GM18519 (cell line): ENCODE data around the gene OTOS.

Experiments used
- ATAC-seq: cut with Tn5 transposase; IDR thresholded peaks from one replicate; pipeline ENCODE4 v1.9.1; 2021; ENCODE audit warnings: mild to moderate bottlenecking, moderate library complexity; ENCODE audit not compliant: unreplicated experiment, low FRiP score

The OTOS gene

DNA sequence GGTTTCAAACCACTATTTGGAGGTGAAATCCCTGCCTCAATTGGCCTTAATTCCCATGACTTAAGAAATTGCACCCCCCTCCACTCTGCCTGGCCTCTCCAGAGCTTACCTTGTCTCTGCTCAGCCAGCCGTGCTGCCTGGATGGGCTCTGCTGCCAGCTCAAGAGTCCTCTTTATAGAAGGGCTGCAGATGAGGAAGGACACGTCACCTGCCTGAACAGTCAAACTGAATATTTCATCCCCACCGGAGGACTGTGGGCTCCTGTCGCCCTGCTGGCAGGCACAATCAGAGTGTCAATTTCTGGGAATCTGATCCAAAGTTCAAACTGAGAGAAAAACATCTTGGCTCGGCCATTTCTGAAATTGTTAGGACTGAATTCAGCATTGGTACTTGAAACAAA is at the start of gene OTOS:
OTOS (minus strand) TSS at position 148 of the 400 bp plus-strand sequence. CDS start 332 bp downstream, outside the sequence.
- no peak for ATAC-seq

DNA sequence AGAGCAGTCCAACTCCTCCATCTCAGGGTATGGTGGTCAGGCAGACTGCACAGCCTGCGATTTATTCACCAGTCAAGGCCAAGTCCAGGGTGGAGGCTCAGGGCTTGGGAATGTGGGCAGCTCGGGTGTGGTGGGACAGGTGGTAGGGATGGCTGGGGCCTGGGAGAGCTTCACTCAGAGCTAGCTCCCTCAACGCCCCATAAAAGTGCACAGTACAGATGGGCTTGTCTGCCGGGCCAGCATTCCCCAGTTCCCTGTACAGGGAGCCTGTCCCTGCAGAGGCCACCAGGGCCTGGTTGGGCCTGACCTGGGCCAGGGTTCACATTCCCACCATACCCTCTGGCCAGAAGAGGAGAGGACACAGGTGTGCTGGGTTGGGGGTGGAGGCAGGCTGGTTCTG is 49.2 kb upstream of the OTOS start:
- ATAC-seq = no peak

DNA sequence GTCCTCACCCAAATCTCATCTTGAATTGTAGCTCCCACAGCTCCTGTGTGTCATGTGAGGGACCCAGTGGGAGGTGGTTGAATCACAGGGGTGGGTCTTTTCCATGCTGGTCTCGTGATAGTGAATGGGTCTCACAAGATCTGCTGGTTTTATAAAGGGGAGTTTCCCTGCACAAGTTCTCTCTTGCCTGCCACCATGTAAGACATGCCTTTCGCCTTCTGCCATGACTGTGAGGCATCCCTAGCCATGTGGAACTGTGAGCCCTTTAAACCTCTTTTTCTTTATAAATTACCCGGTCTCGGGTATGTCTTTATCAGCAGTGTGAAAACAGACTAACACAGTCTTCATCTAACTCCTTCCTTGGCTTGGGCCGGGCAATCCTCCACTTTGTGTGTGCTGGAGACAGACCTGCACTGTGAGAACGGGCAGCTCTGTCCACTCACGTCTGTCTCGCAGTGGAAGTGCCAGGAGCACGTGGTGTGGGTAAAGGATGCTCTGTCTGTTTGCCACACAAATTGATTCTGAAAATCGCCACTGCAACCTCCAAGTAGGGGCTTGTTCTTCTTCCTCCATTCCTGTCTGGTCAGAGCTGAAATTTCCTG is 47.6 kb upstream of the OTOS start:
- ATAC-seq = no peak

DNA sequence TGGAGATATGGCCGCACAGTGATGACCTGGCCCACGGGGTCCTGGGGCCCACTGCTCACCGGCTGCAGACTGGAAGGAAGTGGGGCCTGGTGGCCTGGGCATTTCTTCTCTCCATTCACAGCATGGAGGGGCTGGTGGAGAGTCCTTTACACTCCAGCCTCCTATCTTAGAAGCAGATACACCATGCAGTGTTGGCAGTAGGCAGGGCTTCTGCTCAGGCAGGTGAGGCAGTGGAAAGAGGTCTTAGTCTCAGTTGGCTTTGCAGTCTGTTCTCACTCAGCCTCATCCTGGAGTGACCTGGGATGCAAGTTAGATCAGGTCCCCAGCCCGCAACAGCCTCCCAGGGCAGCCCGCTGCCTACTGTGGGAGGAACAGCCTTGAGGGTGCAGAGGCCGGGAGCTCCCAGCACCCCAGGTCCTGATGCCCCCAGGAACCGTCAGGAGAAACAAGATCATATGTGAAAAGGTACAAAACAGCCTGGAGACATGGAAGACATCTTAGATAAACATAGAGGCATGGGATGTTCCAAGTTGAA is 45.8 kb upstream of the OTOS start:
- no peak for ATAC-seq

DNA sequence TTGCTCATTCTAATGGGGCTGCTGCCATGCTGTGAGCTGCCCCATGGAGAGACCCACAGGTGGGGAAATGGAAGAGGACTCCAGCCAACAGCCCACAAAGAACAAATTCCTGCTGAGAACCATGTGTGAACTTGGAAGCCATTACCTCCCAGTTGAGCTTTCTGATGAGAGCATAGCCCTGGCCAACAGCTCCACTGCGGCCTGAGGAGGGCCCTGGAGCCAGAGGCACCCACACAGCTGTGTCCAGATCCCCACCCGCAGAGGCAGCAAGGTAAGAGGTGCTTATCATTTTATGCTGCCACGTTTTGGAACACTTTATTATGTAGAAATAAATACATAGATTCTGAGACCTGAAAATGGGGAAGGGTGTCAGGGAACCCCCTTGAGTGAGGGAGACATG is 44.2 kb upstream of the OTOS start:
- ATAC-seq = no peak

DNA sequence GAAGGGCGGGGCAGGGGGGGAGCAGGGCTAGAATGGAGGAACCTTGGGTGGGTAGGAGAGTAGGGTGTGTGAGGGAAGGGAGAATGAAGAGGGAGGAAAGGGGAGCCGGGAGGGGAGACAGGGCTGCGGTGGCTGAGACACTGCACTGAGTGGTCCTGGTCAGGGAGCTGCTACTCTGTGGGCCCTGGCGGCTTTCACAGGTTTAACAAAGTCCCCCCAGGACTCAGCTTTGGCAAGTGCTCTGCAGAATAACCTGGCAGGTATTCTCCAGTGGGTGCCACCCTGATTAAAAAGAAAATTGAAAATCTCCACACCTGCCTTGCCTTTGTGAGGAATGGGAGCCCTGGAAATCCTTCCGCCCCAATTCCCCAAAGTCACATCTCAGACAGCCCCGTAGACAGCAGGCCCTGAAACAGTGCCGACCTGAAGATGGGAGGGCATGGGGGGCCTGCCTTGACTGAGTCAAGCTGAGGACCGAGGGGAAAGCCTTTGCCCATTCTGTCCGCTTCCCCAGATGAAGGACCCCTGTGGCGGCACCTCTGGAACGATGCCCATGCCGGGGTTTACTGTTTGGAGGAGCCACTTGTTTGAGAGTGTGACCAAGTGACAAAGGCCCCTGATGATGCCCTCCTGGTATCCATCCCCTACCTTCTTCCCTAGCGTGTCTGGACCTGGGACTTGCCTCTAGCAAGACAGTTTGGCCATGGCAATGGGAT is 43.6 kb upstream of the OTOS start:
- no peak for ATAC-seq

DNA sequence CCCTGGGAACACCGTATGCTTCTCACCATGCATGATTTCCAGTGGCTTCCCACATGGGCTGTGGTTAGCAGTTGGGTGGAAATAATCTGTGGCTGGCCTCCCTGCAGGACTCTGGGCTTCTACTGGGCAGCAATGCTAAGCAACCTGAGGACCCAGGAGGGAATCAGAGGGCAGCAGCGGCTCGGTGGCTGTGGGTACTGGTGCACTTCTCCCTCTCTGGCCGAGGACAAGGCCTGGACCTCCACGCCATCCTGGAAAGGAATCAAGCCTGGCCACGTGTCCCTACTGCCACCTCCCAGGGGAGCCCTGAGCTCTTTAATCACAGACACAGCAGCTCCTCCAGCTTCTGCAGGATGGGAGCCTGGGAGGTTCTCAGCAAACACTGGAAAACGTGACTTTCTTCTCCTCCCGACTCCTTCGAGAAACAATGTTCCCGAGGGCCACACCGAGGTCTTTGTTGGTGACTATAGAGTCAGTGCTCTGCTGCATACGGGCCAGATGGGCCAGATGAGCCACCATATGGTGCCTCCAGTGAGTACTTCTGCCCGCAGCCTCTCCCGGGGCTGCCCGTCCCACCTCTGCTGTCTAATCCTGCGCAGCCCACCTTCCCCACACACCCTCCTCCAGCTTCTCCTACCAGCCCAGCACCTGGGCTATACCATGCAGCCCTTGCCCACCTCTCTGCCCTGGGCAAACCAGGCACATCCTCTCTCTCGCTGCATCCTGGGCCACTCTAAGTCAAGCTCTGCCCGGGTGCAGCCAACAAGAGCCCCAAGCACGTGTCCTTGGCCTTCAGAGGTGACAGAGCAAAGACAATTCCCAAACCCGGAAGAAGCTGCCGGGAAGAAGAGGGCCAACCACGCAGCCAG is 42.8 kb upstream of the OTOS start:
- ATAC-seq = no peak

DNA sequence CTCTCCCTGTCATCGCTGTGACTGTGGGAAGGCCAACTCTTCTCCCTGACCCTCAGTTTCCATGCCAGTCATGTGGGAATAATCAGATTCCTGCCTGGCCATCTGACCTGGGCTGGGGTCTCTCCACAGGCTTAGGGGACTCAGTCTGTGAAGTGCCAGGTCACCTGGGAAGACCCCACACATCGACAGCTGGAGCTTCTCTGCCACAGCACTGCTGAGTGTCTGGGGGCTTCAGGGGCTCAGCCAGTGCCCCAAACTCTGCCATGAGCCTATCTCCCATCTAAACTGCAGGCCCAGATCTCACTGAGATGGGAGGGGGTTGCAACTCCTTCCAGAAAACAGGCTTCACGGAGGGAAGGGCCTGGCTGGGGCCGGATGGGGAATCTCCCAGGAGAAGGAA is 42.0 kb upstream of the OTOS start:
- no peak for ATAC-seq

DNA sequence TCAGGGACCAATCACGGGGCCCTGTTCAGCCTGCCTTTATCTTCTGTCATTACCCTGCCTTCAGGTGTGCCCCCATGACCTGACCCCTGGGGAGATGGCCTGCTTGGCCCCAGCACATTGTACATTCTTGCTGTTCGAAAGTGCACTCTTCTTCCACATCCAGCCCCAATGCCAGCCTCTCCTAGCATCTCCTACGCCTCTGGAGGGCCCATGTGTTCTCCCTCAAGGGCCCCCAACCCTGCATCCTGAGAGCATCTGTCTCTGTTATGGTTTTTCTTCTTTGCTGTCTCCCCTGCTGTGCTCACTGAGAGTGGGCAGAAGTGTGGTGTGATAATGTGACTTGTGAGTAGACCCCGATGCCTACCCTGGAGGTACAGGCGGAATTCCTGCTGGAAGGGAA is 41.5 kb upstream of the OTOS start:
- ATAC-seq = no peak

DNA sequence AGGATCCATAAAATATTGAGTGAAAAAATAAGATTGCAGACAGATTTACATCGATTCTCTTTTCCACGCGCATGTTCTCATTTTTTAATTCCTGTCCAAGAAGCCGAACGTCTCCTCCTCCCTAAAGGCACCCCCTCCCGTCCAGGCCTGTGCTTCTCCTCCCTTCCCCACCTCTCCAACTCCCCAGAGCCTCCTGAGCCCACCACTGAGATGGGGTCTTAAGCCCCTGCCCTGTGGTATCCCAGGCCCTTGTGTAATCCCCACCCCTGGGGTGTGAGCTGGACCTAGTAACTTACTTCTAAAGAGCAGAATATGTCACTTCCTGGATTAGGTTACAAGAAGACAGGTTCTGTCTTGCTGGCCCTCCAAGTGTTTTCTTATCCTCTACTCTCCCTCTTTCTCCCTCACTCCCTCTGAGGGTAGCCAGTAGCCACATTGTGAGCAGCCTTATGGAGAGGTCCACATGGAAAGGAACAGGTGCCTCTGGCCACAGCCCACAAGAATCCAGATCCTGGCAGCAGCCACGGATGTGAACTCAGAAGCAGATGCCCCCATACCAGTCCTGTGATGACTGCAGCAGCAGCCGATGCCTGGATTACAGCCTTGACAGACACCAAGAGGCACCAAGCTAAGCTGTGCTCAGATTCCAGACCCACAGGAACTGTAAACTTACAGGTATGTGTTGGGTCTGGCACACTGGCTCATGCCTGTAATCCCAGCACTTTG is 39.6 kb upstream of the OTOS start:
- no peak for ATAC-seq

DNA sequence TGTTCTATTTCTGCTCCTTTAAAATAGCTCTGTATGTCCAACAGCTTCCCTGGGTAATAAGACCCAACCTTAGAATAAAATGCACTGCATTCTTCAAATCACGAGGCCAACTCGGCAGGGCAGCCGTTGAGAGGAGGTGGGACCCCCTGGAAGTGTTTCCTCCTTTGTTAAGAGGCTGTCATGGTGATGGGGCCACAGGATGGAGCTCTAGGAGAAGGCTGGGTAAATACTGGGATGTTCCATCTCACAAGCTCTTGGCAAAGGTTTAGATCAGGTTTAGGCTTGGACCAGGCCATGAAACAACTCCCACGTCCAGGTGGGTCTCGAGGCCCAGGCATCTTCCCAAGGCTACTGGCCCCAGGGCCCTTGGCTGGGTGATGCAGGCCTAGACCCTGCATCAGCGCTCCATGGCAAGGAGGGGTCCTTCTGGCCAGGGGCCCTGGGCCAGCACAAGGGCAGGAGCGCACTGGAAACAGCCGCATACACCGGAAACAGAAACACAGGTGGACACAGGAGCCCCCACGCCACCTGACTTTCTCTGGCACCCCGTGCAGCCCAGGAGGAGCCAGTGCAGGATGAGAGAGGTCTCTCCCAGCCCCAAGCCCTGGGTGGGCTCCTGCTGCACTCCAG is 38.8 kb upstream of the OTOS start:
- ATAC-seq = no peak

DNA sequence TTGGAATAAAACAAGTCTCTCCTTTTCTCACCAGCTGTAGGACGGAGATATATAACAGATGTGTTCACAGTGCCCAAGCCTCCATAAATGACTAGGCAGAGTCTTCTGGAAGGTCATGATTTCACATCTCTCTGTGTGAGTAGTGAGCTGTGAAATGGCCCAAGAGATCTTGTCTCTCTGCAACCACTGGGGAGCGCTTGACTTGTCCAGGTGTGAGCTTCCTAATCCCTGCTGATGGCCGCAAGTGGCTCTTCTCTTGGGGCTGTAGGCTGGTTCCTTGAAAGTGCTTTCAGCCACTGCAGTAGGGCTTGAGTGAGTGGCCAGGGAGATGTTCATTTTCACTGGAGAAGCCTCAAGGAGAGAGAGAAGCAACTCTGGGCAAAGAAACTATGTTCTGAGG is 38.1 kb upstream of the OTOS start:
- no peak for ATAC-seq

DNA sequence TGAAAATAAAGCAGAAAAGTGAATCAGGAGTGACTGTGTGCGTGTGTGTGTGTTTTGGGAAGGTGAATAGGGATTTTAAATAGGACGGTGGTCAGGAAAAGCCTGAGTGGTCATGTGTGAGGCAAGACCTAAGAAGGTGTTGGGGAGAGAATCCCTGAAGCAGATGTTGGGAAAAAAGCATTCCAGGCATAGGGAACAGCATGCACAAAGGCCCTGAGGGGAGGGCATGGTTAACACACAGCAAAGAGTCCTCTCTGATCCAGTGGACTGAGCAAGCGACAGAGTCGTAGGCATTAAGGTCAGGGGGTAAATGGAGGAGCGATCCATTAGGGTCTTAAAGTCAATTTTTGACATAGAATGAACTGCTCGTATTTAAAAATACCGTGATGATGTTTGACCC is 34.0 kb upstream of the OTOS start:
- no peak for ATAC-seq

DNA sequence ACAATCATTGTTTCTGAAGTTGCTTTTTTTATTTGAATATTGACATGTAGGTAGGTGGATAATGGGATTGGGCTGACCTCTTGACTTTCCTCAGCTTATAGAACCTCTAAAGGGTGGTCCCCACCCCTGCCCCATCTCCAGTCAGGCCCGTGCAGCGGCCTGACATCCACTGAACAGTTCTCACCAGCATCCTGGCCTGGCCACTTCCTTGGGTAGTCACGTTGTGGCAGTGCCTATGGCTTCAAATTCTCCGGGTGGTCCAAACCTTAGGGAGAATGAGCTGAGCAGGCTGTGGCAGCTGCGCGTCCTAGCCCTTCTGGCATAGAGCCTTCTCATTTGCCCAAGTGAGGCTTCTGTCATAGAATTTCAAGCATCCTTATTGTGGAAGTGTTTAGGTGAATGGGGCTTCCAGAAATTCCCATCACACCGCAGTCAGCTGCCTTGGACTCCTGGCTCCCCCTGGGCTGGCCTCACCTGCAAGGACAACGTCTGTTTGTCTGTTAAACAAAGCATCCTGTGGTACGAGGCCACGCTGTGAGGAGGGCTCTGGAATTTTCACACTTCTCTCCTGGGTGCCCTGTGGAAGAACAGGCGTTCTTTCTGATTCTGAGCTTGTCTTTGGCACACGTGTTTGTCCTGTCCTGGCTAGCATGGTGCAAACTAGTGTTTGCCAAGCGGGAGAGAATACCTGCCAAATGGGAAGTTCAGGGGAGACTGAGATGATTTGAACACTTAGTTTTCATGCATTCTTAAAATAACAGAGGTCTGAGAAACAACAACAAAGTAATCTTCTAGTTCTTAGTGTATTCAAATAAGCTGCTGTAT is 31.8 kb upstream of the OTOS start:
- no peak for ATAC-seq

DNA sequence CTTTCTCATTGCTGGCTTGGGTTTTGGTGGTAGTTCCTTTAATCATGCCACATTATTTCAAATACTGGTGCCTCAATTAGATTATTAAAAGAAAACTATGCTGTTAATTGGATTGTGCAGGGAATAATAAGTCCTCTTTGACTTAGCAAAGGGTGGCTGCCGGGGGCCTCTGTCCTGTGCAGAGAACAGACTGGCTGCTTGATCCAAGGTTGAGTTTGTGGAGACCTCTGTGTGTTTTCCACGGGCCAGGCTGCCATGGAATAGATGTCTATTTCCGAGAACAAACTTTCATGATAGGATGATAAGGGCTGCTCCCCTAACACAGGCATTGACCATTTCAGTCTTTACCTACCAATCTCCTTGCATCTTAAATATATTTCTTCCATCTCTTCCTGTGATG is 30.4 kb upstream of the OTOS start:
- no peak for ATAC-seq

DNA sequence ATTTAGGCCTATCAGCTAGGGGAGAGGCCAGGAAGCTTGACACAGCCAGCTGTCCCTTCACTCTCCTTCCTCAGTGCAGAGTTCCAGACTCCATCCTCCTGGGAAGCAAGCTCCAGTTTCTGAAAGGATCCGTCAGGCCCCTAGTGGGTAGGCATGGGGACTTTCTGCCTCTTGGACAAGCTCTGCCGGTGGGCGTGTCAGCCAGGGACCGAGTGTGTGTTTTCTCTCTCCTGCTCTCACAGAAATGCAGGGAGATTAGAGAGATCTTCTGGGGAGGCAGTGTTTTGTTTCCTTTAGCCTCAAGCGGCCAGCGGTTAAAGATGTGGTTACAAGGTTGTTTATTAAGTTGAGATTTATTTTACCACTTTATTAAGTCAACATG is 29.9 kb upstream of the OTOS start:
- no peak for ATAC-seq

DNA sequence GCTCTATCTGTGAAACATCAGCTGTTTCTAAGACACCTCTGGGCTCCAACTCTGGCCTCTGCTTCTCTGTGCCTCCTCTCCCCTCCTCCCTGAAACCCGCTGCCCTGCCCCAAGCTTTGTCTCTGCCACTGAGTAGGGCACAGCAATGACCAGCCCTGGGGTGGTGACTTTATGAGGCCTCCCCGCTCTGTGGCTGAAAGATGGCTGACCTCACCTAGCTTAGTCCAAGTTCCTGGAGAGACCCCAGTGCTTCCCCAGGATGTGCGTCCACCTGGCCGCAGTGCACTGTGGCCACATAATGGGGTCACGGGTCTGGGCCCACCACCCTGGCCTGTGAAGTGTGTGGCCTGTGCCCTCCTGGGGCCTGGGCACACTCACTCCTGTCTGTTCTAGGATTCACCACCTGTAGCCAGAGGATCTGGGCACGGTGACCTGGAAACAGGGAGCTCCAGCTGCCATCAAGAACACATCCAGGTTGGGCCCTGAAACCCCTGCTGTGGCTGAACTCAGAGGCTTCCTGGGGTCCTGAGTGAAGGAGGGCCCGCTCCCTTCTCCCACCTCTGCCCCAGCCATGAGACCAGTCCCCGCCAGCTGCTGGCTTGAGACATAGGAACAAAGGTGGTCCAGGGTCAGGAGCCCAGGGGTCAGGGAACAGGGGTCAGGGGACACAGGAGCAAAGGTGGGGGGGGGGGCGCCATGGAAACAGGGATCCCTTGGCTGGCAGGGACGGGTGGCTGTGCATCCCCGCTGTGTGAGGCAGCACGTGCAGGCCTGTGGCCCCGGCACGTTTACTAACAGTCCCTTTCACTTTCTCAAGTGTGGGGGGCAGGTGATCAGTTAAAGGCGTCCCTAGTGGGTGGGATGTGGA is 29.3 kb upstream of the OTOS start:
- no peak for ATAC-seq

DNA sequence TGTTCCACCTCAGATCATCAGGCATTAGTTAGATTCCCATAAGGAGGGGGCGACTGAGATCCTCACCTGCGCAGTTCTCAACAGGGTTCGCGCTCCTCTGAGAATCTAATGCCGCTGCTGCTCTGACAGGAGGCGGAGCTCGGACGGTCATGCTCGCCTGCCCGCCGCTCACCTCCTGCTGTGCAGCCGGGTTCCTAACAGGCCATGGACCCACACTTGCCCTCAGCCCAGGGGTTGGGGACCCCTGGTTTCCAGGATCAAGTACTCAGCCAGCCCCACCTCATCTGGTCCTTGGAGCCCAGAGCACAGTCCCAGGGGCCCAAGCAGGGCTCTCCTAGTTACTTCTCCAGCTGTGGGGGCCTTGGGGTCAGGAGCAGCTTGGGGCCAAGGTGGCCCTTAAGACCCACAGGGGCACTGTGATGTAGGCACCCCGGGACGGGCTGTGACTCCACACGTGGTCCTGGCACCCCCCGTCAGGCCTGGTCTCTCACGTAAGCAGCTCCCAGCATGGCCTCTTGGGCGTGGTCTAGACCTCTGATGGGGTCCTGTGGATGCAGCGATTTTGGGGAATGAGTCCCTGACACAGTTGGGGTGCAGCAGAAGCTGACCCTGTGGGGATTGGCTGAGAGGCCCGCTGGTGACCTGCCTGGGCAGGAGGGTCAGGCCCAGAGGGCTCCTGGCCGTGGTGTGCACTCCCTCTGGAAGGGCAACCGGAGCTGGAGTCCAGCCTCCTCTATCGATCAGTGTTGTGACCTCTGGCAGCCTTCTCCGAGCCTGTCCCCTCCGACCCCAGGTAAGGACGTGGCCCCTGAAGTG is 28.3 kb upstream of the OTOS start:
- ATAC-seq = no peak
